HepG2 (cell line): ENCODE results near the gene VASN. TPM values are rescaled to one million over a fixed set of nuclear protein-coding genes. Genes with fewer than 3 reads are reported as not detected.

Experiments
- ATAC-seq: fragments of 200-7000 bp; cut with Tn5 transposase; 3 replicates; pipeline ENCODE4 v1.9.1; 2020; ENCODE audit warnings: mild to moderate bottlenecking, moderate library complexity
- BruUV-seq: library from RNA; stranded (reverse); fragments of 400-500 nt; replicated peaks from 2 replicates; lab custom pipeline; 2021; lab: Mats Ljungman, UMichigan
- CTCF ChIA-PET: fragments of 300-600 bp; formaldehyde crosslinking; extraction: SDS; loops from one replicate; lab custom pipeline; 2021; ENCODE audit warnings: low total read pairs, inconsistent platforms, low intra/inter-chr PET ratio; lab: Yijun Ruan, JAX
- POLR2A ChIA-PET: fragments of 350-600 bp; sonication (Branson Sonifier 250); formaldehyde crosslinking; loops from one replicate; lab custom pipeline; 2020; ENCODE audit warnings: antibody characterized with exemption, inconsistent platforms; lab: Yijun Ruan, JAX
- DNase-seq: peaks from one replicate; pipeline ENCODE4 v3.0.0-alpha.2; 2015; ENCODE audit warnings: low spot score
- FAIRE-seq: peaks from 3 replicates; lab custom pipeline; 2011; peaks lifted over from hg19 to GRCh38; lab: Jason Lieb, UNC
- H2AFZ ChIP-seq: one replicate; pipeline ENCODE4 v1.6.1; 2011; ENCODE audit warnings: low read length, inconsistent platforms
- H3K27ac ChIP-seq: fragments of 300-600 bp; 3 replicates; pipeline ENCODE4 v1.8.0; 2011; ENCODE audit warnings: mixed run types, mild to moderate bottlenecking, mixed read lengths, low read length, inconsistent platforms; ENCODE audit not compliant: insufficient read depth; ENCODE audit errors: extremely low read length
- H3K27me3 ChIP-seq, 2 experiments: fragments of 200-600 bp in 1 of 2; 2 replicates in 1 of 2; 3 replicates in 1 of 2; pipeline versions ENCODE4 v1.6.0 to v1.8.0; 2011; ENCODE audit warnings: low read length in 2 of 2, mild to moderate bottlenecking in 2 of 2, moderate library complexity in 2 of 2, inconsistent platforms in 1 of 2; ENCODE audit not compliant: insufficient read depth in 2 of 2, control insufficient read depth in 1 of 2
- H3K36me3 ChIP-seq, 2 experiments: fragments of 200-600 bp in 1 of 2; replicated peaks in 1 of 2; 2 replicates in 1 of 2; 3 replicates in 1 of 2; pipeline versions ENCODE4 v1.5.1 to v1.8.0; 2011; ENCODE audit warnings: low read length in 2 of 2, inconsistent platforms in 1 of 2; ENCODE audit not compliant: insufficient read depth in 2 of 2, control insufficient read depth in 1 of 2
- H3K4me1 ChIP-seq: 2 replicates; pipeline ENCODE4 v1.5.1; 2012; ENCODE audit warnings: low read length, inconsistent platforms; ENCODE audit not compliant: insufficient read depth
- H3K4me2 ChIP-seq: 2 replicates; pipeline ENCODE4 v1.6.0; 2011; ENCODE audit warnings: low read depth, low read length, inconsistent platforms
- H3K4me3 ChIP-seq, 3 experiments: fragments of 200-600 bp in 1 of 3; sonication (generic), shearing (Covaris generic) in 1 of 3; replicated peaks in 1 of 3; 2 replicates each; pipeline ENCODE4 v1.5.1; 2011 to 2016; ENCODE audit warnings: low read length in 3 of 3, inconsistent platforms in 2 of 3, low read depth in 2 of 3, mild to moderate bottlenecking in 2 of 3, control low read depth in 1 of 3, mixed read lengths in 1 of 3; ENCODE audit not compliant: insufficient read depth in 1 of 3
- H3K79me2 ChIP-seq: one replicate; pipeline ENCODE4 v1.6.1; 2011; ENCODE audit warnings: low read length, inconsistent platforms; ENCODE audit not compliant: insufficient read depth
- H3K9ac ChIP-seq: 2 replicates; pipeline ENCODE4 v1.6.0; 2011; ENCODE audit warnings: mild to moderate bottlenecking, low read depth, low read length, inconsistent platforms; ENCODE audit not compliant: insufficient read depth
- H3K9me3 ChIP-seq: 2 replicates; pipeline ENCODE4 v1.5.1; 2012; ENCODE audit warnings: mild to moderate bottlenecking, low read length
- H4K20me1 ChIP-seq: 2 replicates; pipeline ENCODE4 v1.6.0; 2011; ENCODE audit warnings: inconsistent platforms, mild to moderate bottlenecking, low read length, moderate library complexity; ENCODE audit not compliant: insufficient read depth
- HOXA3 ChIP-seq: sonication (generic); formaldehyde crosslinking; IDR thresholded peaks from 2 replicates; pipeline ENCODE4 v1.5.0; 2020; ENCODE audit warnings: missing genetic modification reagents
- IRX3 ChIP-seq: sonication (generic); formaldehyde crosslinking; IDR thresholded peaks from 2 replicates; pipeline ENCODE4 v1.8.1; 2023; ENCODE audit warnings: mild to moderate bottlenecking, low read depth, missing genetic modification reagents, borderline replicate concordance
- ISX ChIP-seq: sonication (generic); formaldehyde crosslinking; conservative IDR thresholded peaks from 2 replicates; pipeline ENCODE4 v1.5.0; 2020; ENCODE audit warnings: missing genetic modification reagents
- NCOR1 ChIP-seq: fragments of 200-600 bp; sonication (generic); IDR thresholded peaks from 2 replicates; pipeline ENCODE4 v1.7.0; 2017; ENCODE audit warnings: antibody characterized with exemption, low read length, borderline replicate concordance
- NFKBIZ ChIP-seq: IDR thresholded peaks from 2 replicates; pipeline ENCODE4 v1.6.1; 2018; ENCODE audit warnings: missing genetic modification reagents, missing compliant biosample characterization
- ZBTB3 ChIP-seq: sonication (generic); formaldehyde crosslinking; IDR thresholded peaks from 2 replicates; pipeline ENCODE4 v1.4.0; 2020; ENCODE audit warnings: low read depth, mild to moderate bottlenecking, moderate library complexity, missing genetic modification reagents, borderline replicate concordance
- ZNF230 ChIP-seq: sonication (generic); formaldehyde crosslinking; IDR thresholded peaks from 2 replicates; pipeline ENCODE4 v1.4.0; 2020; ENCODE audit warnings: mild to moderate bottlenecking, missing genetic modification reagents
- ZNF264 ChIP-seq: sonication (generic); formaldehyde crosslinking; IDR thresholded peaks from 2 replicates; pipeline ENCODE4 v1.4.0; 2020; ENCODE audit warnings: missing genetic modification reagents
- ZNF367 ChIP-seq: sonication (generic); formaldehyde crosslinking; IDR thresholded peaks from 2 replicates; pipeline ENCODE4 v1.4.0; 2020; ENCODE audit warnings: missing genetic modification reagents, borderline replicate concordance
- WGBS: methylation state at CpG from one replicate; pipeline ENCODE4 v1.1.6; 2017; ENCODE audit warnings: low lambda C conversion rate; 5-methylcytosine and 5-hydroxymethylcytosine counted together
- in situ Hi-C: cut with HindIII; loops from 2 replicates; pipeline ENCODE4 v1.10.0; 2017; ENCODE audit warnings: low pct_unique_long_range_greater_than_20kb; ENCODE audit not compliant: extremely low pct_ligation_motif_present
- intact Hi-C: fragments of 100-400 bp; cut with micrococcal nuclease; formaldehyde crosslinking; loops from one replicate; pipeline ENCODE4 v1.10.0; 2022; ENCODE audit not compliant: unreplicated experiment
- polyA plus RNA-seq, 8 experiments: library from polyadenylated mRNA; depleted of rRNA in 3 of 8; stranded (reverse) in 7 of 8; unstranded in 1 of 8; fragments of >200 nt; fragmentation: Illumina TruSeq in 4 of 8; extraction: Trizol in 4 of 8; gene quantifications; 2 replicates each; pipeline versions ENCODE4 v1.2.1 to v1.2.3, GENCODE V29; 2011 to 2016; ENCODE audit warnings: low read depth in 4 of 8, missing spikeins in 1 of 8, mixed read lengths in 1 of 8; ENCODE audit not compliant: insufficient read depth in 1 of 8
- total RNA-seq, 5 experiments: library from RNA; depleted of rRNA; stranded (reverse); fragments of >200 nt; fragmentation: Illumina TruSeq; extraction: Trizol; gene quantifications; 2 replicates each; pipeline ENCODE4 v1.2.3, GENCODE V29; 2016; ENCODE audit warnings: low read depth in 1 of 5
- TF ChIP-seq, protein P1 (sequence below), 2 experiments: sonication (generic) in 1 of 2; formaldehyde crosslinking in 1 of 2; IDR thresholded peaks; 2 replicates each; pipeline versions ENCODE4 v1.6.1 to v1.9.0; 2014 to 2022; ENCODE audit warnings: antibody characterized with exemption in 1 of 2, borderline replicate concordance in 1 of 2, inconsistent platforms in 1 of 2, low read depth in 1 of 2, missing genetic modification reagents in 1 of 2
- TF ChIP-seq, protein P2 (sequence below): fragments of 450-650 bp; IDR thresholded peaks from 2 replicates; pipeline ENCODE4 v1.6.1; 2017; ENCODE audit warnings: mild to moderate bottlenecking

VASN gene
- total and polyA plus RNA-seq, 2 of the 13 experiments (the other 11 are each of a cell fraction or from before 2014, with no cell fraction given), result 8.4 to 18.2 TPM

DNA sequence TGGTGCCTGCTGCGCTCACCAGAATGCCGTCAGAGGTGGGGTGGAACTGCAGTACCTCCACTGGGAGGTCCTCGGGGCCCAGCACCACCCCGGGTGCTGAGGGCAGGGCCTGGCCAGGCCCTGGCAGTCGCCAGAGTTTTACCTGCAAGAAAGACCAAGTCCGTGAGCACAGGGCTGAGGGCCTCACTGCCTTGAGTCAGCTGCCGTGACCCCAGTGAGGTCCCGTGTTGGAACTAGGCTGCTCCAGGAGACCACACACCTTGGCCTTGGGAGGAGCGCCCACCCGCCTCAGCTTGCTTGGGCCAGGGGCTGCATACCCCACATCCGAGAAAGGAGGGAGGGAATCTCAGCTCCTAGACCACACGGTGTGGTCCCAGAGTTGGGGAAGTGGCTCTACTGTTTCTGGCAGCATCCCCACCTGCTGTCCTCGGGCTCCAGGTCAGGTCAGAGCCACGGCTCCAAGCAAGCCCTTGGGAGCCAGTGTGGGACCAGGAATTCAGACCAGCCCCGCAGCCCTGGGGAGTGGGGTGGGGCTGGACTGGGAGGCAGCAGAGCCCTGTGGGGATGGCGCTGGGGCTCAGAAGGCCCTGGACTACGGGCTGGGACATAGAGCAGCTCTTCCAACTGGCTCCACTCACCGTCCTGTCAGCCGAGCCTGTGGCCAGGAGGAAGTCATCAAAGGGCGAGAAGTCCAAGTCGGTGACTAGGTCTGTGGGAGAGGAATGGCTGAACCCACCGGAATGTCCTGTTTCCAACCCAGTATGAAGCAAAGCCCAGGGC is 36.1 kb downstream of the VASN start:
- Histone ChIP-seq H3K79me2 (no peaks in the 10 kb centered on the region), H4K20me1 (no peaks in the 10 kb centered on the region), H3K4me3 (no peak overlapping the region), H3K4me2 (no peak overlapping the region), H3K9me3 (no peaks in the 10 kb centered on the region), H3K27ac (no peak overlapping the region), H3K27me3 (no peaks in the 10 kb centered on the region), H3K9ac (no peak overlapping the region), H2AFZ (no peak overlapping the region), H3K36me3 (peaks cover 4 to 35% of the 10 kb centered on the region in 2 experiments; a peak in 4 of 5 replicates), H3K4me1 (no peaks in the 10 kb centered on the region)
- TF ChIP-seq IRX3 (CRISPR knock-in tag), result no peak
- TF ChIP-seq ZNF230 (CRISPR knock-in tag), result no peak
- no peak for TF ChIP-seq NCOR1
- no peak for TF ChIP-seq ZNF264 (CRISPR knock-in tag)
- no peak for TF ChIP-seq ZNF367 (CRISPR knock-in tag)
- TF ChIP-seq ISX (CRISPR knock-in tag), result no peak
- no peak for TF ChIP-seq ZBTB3 (CRISPR knock-in tag)
- no peak for TF ChIP-seq HOXA3
- TF ChIP-seq, protein P1, sequence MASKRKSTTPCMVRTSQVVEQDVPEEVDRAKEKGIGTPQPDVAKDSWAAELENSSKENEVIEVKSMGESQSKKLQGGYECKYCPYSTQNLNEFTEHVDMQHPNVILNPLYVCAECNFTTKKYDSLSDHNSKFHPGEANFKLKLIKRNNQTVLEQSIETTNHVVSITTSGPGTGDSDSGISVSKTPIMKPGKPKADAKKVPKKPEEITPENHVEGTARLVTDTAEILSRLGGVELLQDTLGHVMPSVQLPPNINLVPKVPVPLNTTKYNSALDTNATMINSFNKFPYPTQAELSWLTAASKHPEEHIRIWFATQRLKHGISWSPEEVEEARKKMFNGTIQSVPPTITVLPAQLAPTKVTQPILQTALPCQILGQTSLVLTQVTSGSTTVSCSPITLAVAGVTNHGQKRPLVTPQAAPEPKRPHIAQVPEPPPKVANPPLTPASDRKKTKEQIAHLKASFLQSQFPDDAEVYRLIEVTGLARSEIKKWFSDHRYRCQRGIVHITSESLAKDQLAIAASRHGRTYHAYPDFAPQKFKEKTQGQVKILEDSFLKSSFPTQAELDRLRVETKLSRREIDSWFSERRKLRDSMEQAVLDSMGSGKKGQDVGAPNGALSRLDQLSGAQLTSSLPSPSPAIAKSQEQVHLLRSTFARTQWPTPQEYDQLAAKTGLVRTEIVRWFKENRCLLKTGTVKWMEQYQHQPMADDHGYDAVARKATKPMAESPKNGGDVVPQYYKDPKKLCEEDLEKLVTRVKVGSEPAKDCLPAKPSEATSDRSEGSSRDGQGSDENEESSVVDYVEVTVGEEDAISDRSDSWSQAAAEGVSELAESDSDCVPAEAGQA (IDR thresholded peaks at IDR 0.05; ENCODE audit: low read depth), result no peak
- TF ChIP-seq, protein P1 (CRISPR knock-in tag; IDR thresholded peaks at IDR 0.05; ENCODE audit: borderline replicate concordance), result no peak
- TF ChIP-seq, protein P2, sequence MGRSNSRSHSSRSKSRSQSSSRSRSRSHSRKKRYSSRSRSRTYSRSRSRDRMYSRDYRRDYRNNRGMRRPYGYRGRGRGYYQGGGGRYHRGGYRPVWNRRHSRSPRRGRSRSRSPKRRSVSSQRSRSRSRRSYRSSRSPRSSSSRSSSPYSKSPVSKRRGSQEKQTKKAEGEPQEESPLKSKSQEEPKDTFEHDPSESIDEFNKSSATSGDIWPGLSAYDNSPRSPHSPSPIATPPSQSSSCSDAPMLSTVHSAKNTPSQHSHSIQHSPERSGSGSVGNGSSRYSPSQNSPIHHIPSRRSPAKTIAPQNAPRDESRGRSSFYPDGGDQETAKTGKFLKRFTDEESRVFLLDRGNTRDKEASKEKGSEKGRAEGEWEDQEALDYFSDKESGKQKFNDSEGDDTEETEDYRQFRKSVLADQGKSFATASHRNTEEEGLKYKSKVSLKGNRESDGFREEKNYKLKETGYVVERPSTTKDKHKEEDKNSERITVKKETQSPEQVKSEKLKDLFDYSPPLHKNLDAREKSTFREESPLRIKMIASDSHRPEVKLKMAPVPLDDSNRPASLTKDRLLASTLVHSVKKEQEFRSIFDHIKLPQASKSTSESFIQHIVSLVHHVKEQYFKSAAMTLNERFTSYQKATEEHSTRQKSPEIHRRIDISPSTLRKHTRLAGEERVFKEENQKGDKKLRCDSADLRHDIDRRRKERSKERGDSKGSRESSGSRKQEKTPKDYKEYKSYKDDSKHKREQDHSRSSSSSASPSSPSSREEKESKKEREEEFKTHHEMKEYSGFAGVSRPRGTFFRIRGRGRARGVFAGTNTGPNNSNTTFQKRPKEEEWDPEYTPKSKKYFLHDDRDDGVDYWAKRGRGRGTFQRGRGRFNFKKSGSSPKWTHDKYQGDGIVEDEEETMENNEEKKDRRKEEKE, result no peak
- TF ChIP-seq NFKBIZ (CRISPR knock-in tag), result no peak
- WGBS, result 95% methylated on average over 11 of the region's 22 CpGs
- DNase-seq (no peak), ATAC-seq (no peak), FAIRE-seq (no peak)
- ChIA-PET POLR2A (no interaction called here), CTCF (no interaction called here)
- no TSS peak for BruUV-seq
- intact Hi-C loops, result no loop called here
- in situ Hi-C loops, result no loop called here
